SK-N-SH treated with all-trans-retinoic acid at 6 μM for 48 hours (cell line): ENCODE measurements around the gene ODAM.

Experiments used
- ATAC-seq: fragments of 200-7000 bp; cut with Tn5 transposase; 3 replicates; pipeline ENCODE4 v1.9.1; 2020; ENCODE audit warnings: mild to moderate bottlenecking, moderate library complexity
- BACH2 ChIP-seq: fragments of 250-450 bp; sonication (Bioruptor Pico); IDR thresholded peaks from 2 replicates; pipeline ENCODE4 v1.9.0; 2021; ENCODE audit warnings: mild to moderate bottlenecking, borderline replicate concordance
- CSDC2 ChIP-seq: fragments of 250-450 bp; sonication (Bioruptor Pico); IDR thresholded peaks from 2 replicates; pipeline ENCODE4 v1.5.0; 2020; ENCODE audit warnings: mild to moderate bottlenecking, moderate library complexity
- ESRRG ChIP-seq: fragments of 250-450 bp; sonication (Bioruptor Pico); IDR thresholded peaks from 2 replicates; pipeline ENCODE4 v1.6.1; 2021; ENCODE audit warnings: mild to moderate bottlenecking
- GLIS3 ChIP-seq: fragments of 250-450 bp; sonication (Bioruptor Pico); IDR thresholded peaks from 2 replicates; pipeline ENCODE4 v1.5.0; 2020; ENCODE audit warnings: mild to moderate bottlenecking, moderate library complexity
- OSR1 ChIP-seq: fragments of 250-450 bp; sonication (Bioruptor Pico); IDR thresholded peaks from 2 replicates; pipeline ENCODE4 v1.8.0; 2022; ENCODE audit warnings: moderate library complexity, mild to moderate bottlenecking, inconsistent platforms
- PPARA ChIP-seq: fragments of 250-450 bp; sonication (Bioruptor Pico); IDR thresholded peaks from 2 replicates; pipeline ENCODE4 v1.5.0; 2020; ENCODE audit warnings: mild to moderate bottlenecking, borderline replicate concordance
- RARB ChIP-seq: fragments of 250-450 bp; sonication (Bioruptor Pico); IDR thresholded peaks from 2 replicates; pipeline ENCODE4 v1.8.0; 2021; ENCODE audit warnings: mild to moderate bottlenecking, moderate library complexity
- SNAI2 ChIP-seq: fragments of 250-450 bp; sonication (Bioruptor Pico); IDR thresholded peaks from 2 replicates; pipeline ENCODE4 v1.5.0; 2020; ENCODE audit warnings: mild to moderate bottlenecking, moderate library complexity
- TOX ChIP-seq: fragments of 250-450 bp; sonication (Bioruptor Pico); IDR thresholded peaks from 2 replicates; pipeline ENCODE4 v1.8.0; 2021; ENCODE audit warnings: mild to moderate bottlenecking, moderate library complexity, borderline replicate concordance
- ZC3H10 ChIP-seq: fragments of 250-450 bp; sonication (Bioruptor Pico); IDR thresholded peaks from 2 replicates; pipeline ENCODE4 v1.5.1; 2021; ENCODE audit warnings: mild to moderate bottlenecking, moderate library complexity
- ZFP3 ChIP-seq: fragments of 250-450 bp; sonication (Bioruptor Pico); IDR thresholded peaks from 2 replicates; pipeline ENCODE4 v1.5.0; 2020; ENCODE audit warnings: mild to moderate bottlenecking, moderate library complexity
- ZFP30 ChIP-seq: fragments of 450-650 bp; formaldehyde crosslinking; IDR thresholded peaks from 2 replicates; pipeline ENCODE4 v1.5.0; 2022; ENCODE audit warnings: mild to moderate bottlenecking, moderate library complexity
- ZNF565 ChIP-seq: fragments of 450-650 bp; formaldehyde crosslinking; conservative IDR thresholded peaks from 2 replicates; pipeline ENCODE4 v1.5.0; 2020; ENCODE audit warnings: low read depth, mild to moderate bottlenecking, moderate library complexity
- ZNF70 ChIP-seq: fragments of 450-650 bp; formaldehyde crosslinking; IDR thresholded peaks from 2 replicates; pipeline ENCODE4 v1.5.0; 2020; ENCODE audit warnings: mild to moderate bottlenecking, moderate library complexity
- ZNF8 ChIP-seq: fragments of 450-650 bp; formaldehyde crosslinking; IDR thresholded peaks from 2 replicates; pipeline ENCODE4 v1.5.0; 2020; ENCODE audit warnings: mild to moderate bottlenecking, moderate library complexity
- TF ChIP-seq, protein P1 (sequence below): fragments of 250-450 bp; sonication (Bioruptor Pico); IDR thresholded peaks from 2 replicates; pipeline ENCODE4 v1.8.0; 2020; ENCODE audit warnings: mild to moderate bottlenecking, moderate library complexity, borderline replicate concordance
- TF ChIP-seq, protein P2 (sequence below): fragments of 250-450 bp; sonication (Bioruptor Pico); IDR thresholded peaks from 2 replicates; pipeline ENCODE4 v1.5.1; 2020; ENCODE audit warnings: low read depth, mild to moderate bottlenecking, moderate library complexity
- TF ChIP-seq, protein P3 (sequence below): fragments of 250-450 bp; sonication (Bioruptor Pico); IDR thresholded peaks from 2 replicates; pipeline ENCODE4 v1.8.0; 2021; ENCODE audit warnings: low read depth, mild to moderate bottlenecking, moderate library complexity, borderline replicate concordance
- TF ChIP-seq, protein P4 (sequence below): fragments of 250-450 bp; sonication (Bioruptor Pico); IDR thresholded peaks from 2 replicates; pipeline ENCODE4 v1.5.1; 2021; ENCODE audit warnings: mild to moderate bottlenecking, moderate library complexity

ODAM gene, protein sequence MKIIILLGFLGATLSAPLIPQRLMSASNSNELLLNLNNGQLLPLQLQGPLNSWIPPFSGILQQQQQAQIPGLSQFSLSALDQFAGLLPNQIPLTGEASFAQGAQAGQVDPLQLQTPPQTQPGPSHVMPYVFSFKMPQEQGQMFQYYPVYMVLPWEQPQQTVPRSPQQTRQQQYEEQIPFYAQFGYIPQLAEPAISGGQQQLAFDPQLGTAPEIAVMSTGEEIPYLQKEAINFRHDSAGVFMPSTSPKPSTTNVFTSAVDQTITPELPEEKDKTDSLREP

DNA sequence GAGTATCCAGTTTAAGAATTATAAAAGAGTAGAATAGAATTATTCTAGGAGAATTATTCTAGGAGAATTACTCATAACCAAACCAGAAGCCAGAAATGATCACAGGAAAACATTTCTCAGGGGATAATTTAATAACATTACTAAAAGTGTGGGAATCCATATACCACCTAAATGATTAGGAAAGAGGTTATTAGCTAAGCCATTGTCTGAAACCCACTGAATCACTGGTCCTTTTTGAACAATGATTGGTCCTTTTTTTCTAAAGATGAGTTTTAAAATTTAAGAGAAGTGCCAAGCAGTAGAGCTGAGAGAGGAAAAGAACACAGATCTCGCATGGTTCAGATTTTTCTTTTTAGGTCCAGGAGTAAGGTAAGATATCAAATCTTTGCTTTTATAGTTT lies at the start of gene ODAM:
ODAM (plus strand) TSS at position 301 of the 400 bp plus-strand sequence. CDS start 819 bp downstream, outside the sequence.
- TF ChIP-seq ESRRG (CRISPR knock-in tag), result no peak
- TF ChIP-seq PPARA (CRISPR knock-in tag), result no peak
- TF ChIP-seq BACH2 (CRISPR knock-in tag), result no peak
- TF ChIP-seq, protein P1, sequence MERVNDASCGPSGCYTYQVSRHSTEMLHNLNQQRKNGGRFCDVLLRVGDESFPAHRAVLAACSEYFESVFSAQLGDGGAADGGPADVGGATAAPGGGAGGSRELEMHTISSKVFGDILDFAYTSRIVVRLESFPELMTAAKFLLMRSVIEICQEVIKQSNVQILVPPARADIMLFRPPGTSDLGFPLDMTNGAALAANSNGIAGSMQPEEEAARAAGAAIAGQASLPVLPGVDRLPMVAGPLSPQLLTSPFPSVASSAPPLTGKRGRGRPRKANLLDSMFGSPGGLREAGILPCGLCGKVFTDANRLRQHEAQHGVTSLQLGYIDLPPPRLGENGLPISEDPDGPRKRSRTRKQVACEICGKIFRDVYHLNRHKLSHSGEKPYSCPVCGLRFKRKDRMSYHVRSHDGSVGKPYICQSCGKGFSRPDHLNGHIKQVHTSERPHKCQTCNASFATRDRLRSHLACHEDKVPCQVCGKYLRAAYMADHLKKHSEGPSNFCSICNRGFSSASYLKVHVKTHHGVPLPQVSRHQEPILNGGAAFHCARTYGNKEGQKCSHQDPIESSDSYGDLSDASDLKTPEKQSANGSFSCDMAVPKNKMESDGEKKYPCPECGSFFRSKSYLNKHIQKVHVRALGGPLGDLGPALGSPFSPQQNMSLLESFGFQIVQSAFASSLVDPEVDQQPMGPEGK (CRISPR knock-in tag), result no peak
- no peak for TF ChIP-seq RARB (CRISPR knock-in tag)
- TF ChIP-seq, protein P2, sequence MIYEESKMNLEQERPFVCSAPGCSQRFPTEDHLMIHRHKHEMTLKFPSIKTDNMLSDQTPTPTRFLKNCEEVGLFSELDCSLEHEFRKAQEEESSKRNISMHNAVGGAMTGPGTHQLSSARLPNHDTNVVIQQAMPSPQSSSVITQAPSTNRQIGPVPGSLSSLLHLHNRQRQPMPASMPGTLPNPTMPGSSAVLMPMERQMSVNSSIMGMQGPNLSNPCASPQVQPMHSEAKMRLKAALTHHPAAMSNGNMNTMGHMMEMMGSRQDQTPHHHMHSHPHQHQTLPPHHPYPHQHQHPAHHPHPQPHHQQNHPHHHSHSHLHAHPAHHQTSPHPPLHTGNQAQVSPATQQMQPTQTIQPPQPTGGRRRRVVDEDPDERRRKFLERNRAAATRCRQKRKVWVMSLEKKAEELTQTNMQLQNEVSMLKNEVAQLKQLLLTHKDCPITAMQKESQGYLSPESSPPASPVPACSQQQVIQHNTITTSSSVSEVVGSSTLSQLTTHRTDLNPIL (CRISPR knock-in tag), result no peak
- TF ChIP-seq, protein P3, sequence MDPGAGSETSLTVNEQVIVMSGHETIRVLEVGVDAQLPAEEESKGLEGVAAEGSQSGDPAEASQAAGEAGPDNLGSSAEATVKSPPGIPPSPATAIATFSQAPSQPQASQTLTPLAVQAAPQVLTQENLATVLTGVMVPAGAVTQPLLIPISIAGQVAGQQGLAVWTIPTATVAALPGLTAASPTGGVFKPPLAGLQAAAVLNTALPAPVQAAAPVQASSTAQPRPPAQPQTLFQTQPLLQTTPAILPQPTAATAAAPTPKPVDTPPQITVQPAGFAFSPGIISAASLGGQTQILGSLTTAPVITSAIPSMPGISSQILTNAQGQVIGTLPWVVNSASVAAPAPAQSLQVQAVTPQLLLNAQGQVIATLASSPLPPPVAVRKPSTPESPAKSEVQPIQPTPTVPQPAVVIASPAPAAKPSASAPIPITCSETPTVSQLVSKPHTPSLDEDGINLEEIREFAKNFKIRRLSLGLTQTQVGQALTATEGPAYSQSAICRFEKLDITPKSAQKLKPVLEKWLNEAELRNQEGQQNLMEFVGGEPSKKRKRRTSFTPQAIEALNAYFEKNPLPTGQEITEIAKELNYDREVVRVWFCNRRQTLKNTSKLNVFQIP (CRISPR knock-in tag), result no peak
- no peak for TF ChIP-seq ZC3H10 (CRISPR knock-in tag)
- no peak for TF ChIP-seq ZFP30 (CRISPR knock-in tag)
- TF ChIP-seq, protein P4, sequence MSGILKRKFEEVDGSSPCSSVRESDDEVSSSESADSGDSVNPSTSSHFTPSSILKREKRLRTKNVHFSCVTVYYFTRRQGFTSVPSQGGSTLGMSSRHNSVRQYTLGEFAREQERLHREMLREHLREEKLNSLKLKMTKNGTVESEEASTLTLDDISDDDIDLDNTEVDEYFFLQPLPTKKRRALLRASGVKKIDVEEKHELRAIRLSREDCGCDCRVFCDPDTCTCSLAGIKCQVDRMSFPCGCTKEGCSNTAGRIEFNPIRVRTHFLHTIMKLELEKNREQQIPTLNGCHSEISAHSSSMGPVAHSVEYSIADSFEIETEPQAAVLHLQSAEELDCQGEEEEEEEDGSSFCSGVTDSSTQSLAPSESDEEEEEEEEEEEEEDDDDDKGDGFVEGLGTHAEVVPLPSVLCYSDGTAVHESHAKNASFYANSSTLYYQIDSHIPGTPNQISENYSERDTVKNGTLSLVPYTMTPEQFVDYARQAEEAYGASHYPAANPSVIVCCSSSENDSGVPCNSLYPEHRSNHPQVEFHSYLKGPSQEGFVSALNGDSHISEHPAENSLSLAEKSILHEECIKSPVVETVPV (CRISPR knock-in tag), result no peak
- no peak for TF ChIP-seq ZNF8 (CRISPR knock-in tag)
- no peak for TF ChIP-seq OSR1 (CRISPR knock-in tag)
- no peak for TF ChIP-seq GLIS3 (CRISPR knock-in tag)
- TF ChIP-seq CSDC2, result no peak
- TF ChIP-seq, all 23 proteins: peak for 0

DNA sequence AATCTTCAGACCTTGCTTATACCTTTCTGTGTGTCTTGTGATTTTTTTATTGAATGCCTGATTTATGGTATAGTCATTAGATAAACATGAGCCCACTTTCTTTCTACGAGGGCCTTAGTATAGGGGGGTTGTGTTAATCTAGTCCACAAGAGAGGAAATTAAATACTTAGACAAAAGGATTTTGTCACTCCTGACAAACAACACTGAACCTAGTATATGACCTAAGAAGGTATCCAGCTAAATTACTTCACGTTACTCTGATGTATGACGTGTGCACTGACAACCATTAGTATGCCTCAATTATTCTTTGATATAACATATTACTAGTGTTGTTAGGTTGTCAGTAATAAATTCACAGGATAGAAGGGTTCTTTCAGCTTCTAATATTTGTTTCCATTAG lies 44.3 kb upstream of the ODAM start:
- TF ChIP-seq BACH2 (CRISPR knock-in tag) (no peak), TOX (no peak), ZC3H10 (CRISPR knock-in tag) (no peak), OSR1 (CRISPR knock-in tag) (no peak), ZNF70 (CRISPR knock-in tag) (no peak), ZFP30 (CRISPR knock-in tag) (no peak), ZFP3 (CRISPR knock-in tag) (no peak), SNAI2 (no peak), GLIS3 (CRISPR knock-in tag) (no peak), RARB (CRISPR knock-in tag) (no peak), ZNF8 (CRISPR knock-in tag) (no peak)
- TF ChIP-seq, protein P1 (CRISPR knock-in tag), result no peak
- TF ChIP-seq, protein P2 (CRISPR knock-in tag), result no peak
- TF ChIP-seq, all 23 proteins: peak for 0
- no peak for ATAC-seq

More for the DNA sequence above, at the start of gene ODAM:
- no peak for ATAC-seq

DNA sequence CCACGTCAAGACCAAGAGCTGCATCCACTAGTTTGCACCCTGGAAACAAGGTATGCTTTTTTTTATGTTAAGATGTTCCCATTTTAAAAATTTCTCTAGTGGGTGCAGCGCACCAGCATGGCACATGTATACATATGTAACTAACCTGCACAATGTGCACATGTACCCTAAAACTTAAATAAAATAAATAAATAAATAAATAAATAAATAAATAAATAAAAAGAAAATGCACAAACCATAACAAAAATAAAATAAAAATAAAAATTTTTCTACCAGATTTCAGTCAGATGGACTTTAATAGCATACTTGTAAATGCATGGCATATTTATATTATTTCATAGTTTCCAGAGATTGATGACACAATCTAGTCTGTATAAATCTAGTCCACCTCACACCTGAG lies 43.4 kb upstream of the ODAM start:
- TF ChIP-seq RARB (CRISPR knock-in tag), result no peak
- TF ChIP-seq, protein P4 (CRISPR knock-in tag), result no peak
- TF ChIP-seq OSR1 (CRISPR knock-in tag), result no peak
- TF ChIP-seq, protein P3 (CRISPR knock-in tag), result no peak
- no peak for TF ChIP-seq ZNF565 (CRISPR knock-in tag)
- TF ChIP-seq CSDC2, result no peak
- no peak for ATAC-seq
